CD4-positive, alpha-beta T cell (primary cell): ENCODE data around the gene TOMM6. TPM values are rescaled to one million over a fixed set of nuclear protein-coding genes. Genes with fewer than 3 reads are reported as not detected.

Experiments used
- ATAC-seq: fragments of 200-7000 bp; cut with Tn5 transposase; one replicate; pipeline ENCODE4 v1.10.0; 2022; ENCODE audit warnings: mild to moderate bottlenecking; ENCODE audit not compliant: poor library complexity
- CTCF ChIA-PET: fragments of 350-600 bp; sonication (Branson Sonifier 250); formaldehyde crosslinking; loops from one replicate; lab custom pipeline; 2021; ENCODE audit warnings: antibody characterized with exemption, inconsistent platforms; lab: Charles Lee
- POLR2A ChIA-PET: fragments of 350-600 bp; sonication (Branson Sonifier 250); formaldehyde crosslinking; loops from one replicate; lab custom pipeline; 2021; ENCODE audit warnings: antibody characterized with exemption, inconsistent platforms; lab: Charles Lee
- DNase-seq, 14 experiments: peaks; one replicate each; pipeline ENCODE4 v3.0.0-alpha.2; 2013 to 2020; ENCODE audit warnings: mixed read lengths in 2 of 14
- H3K27ac ChIP-seq, 2 donors: one replicate each; pipeline versions ENCODE4 v1.5.1 to v1.7.0; 2013; ENCODE audit warnings: low read length in 2 of 2, low read depth in 1 of 2, mild to moderate bottlenecking in 1 of 2
- H3K27me3 ChIP-seq, 2 experiments: 1 replicate in 1 of 2; 2 replicates in 1 of 2; pipeline versions ENCODE4 v1.6.1 to v1.7.0; 2013; ENCODE audit warnings: low read length in 2 of 2, control low read depth in 1 of 2, mild to moderate bottlenecking in 1 of 2, moderate library complexity in 1 of 2; ENCODE audit not compliant: insufficient read depth in 2 of 2, control insufficient read depth in 1 of 2
- H3K36me3 ChIP-seq: one replicate; pipeline ENCODE4 v1.6.1; 2013; ENCODE audit warnings: low read length, control low read depth; ENCODE audit not compliant: insufficient read depth
- H3K4me1 ChIP-seq: one replicate; pipeline ENCODE4 v1.6.1; 2013; ENCODE audit warnings: low read length, control low read depth; ENCODE audit not compliant: insufficient read depth
- H3K4me3 ChIP-seq: one replicate; pipeline ENCODE4 v1.5.1; 2013; ENCODE audit warnings: mild to moderate bottlenecking, low read length, moderate library complexity
- H3K9me3 ChIP-seq, 2 experiments: 1 replicate in 1 of 2; 2 replicates in 1 of 2; pipeline versions ENCODE4 v1.6.1 to v1.7.0; 2013; ENCODE audit warnings: low read length in 2 of 2, mild to moderate bottlenecking in 2 of 2, control low read depth in 1 of 2, moderate library complexity in 1 of 2; ENCODE audit not compliant: control insufficient read depth in 1 of 2, insufficient read depth in 1 of 2
- H3K27ac Mint-ChIP-seq: one replicate; pipeline ENCODE4 v1.8.0; 2020; ENCODE audit warnings: mixed read lengths
- H3K27me3 Mint-ChIP-seq: one replicate; pipeline ENCODE4 v1.8.0; 2021; ENCODE audit warnings: mixed read lengths
- H3K36me3 Mint-ChIP-seq: one replicate; pipeline ENCODE4 v1.8.0; 2021; ENCODE audit warnings: low read depth, mixed read lengths
- H3K4me1 Mint-ChIP-seq: one replicate; pipeline ENCODE4 v1.8.0; 2021; ENCODE audit warnings: low read depth, mixed read lengths
- H3K4me3 Mint-ChIP-seq: one replicate; pipeline ENCODE4 v1.8.0; 2020; ENCODE audit warnings: mild to moderate bottlenecking, mixed read lengths
- H3K9me3 Mint-ChIP-seq: one replicate; pipeline ENCODE4 v1.8.0; 2020; ENCODE audit warnings: mixed read lengths
- intact Hi-C, 2 experiments: fragments of 100-400 bp; cut with DNase I in 1 of 2; cut with micrococcal nuclease in 1 of 2; formaldehyde crosslinking; loops; one replicate each; pipeline versions ENCODE4 v1.15.1 to v1.9.0; 2023 to 2025; cut with DNase I, micrococcal nuclease
- total RNA-seq, 174 experiments: library from RNA in 2 of 174; stranded (reverse) in 2 of 174; gene quantifications; one replicate each; pipeline ENCODE4 v1.2.3 and lab custom pipeline; 2021 to 2026
- TF ChIP-seq, protein P1 (sequence below): fragments of 200-600 bp; IDR thresholded peaks from one replicate; pipeline ENCODE4 v1.8.0; 2022; ENCODE audit warnings: antibody characterized with exemption, mild to moderate bottlenecking

Gene TOMM6
- total RNA-seq, 2 experiments from 2014 or later = 78.8 to 83.2 TPM

DNA sequence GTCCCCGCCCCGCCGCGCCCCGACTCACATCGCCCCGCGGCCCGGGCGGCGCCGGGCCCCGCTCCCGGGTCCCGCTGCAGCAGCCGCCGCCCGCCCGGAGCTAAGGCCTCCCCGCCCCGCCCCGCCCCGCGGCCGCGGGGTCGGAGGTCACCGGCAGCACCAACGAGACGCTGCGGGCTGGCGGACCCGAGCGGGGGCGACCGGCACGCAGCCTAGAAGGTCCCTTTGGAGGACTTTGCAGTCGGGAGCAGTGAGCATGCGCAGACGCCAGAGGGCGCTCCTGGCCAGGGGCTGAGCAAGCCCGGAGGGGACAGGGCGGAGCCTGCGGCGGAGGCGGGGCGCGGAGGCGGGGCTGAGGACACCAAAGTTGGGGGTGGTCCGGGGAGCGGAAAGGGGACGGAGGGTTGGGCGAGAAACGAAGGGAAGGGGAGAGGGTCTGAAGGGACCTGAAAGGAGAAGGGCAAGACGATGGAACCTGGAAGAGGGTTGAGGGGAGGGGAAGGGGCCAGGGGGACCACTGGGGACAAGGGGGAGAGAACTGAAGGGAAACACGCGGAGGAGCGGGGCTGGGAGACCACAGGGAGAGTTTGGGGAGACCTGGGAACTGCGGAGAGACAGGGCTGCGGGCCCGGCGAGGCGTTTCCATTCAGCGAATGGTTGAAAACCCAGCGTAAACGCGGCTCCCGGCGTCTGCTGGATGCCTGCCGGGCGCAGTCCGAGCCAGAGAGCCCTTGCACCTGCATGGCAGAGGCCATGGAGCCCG lies 7.5 kb upstream of the TOMM6 start, which contains the start of gene FRS3:
FRS3 (minus strand) TSS at position 113 of the 763 bp plus-strand sequence. CDS start 2,913 bp downstream, outside the sequence.
- no peak within 1 kb of the TSS for H3K27ac ChIP-seq
- DNase-seq = peak; percentile 95 to 100 (median 99)
- TF ChIP-seq, protein P1, sequence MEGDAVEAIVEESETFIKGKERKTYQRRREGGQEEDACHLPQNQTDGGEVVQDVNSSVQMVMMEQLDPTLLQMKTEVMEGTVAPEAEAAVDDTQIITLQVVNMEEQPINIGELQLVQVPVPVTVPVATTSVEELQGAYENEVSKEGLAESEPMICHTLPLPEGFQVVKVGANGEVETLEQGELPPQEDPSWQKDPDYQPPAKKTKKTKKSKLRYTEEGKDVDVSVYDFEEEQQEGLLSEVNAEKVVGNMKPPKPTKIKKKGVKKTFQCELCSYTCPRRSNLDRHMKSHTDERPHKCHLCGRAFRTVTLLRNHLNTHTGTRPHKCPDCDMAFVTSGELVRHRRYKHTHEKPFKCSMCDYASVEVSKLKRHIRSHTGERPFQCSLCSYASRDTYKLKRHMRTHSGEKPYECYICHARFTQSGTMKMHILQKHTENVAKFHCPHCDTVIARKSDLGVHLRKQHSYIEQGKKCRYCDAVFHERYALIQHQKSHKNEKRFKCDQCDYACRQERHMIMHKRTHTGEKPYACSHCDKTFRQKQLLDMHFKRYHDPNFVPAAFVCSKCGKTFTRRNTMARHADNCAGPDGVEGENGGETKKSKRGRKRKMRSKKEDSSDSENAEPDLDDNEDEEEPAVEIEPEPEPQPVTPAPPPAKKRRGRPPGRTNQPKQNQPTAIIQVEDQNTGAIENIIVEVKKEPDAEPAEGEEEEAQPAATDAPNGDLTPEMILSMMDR = peak; percentile 75
- peaks cover 7 to 8% of the 10 kb centered on the region in 2 experiments for H3K27me3 ChIP-seq
- H3K4me1 ChIP-seq = peaks cover 24% of the 10 kb centered on the region
- H3K36me3 ChIP-seq = peaks cover 17% of the 10 kb centered on the region
- Mint-ChIP-seq H3K27ac (peak within 1 kb of the TSS; percentile 68), H3K27me3 (peaks cover 11% of the 10 kb centered on the region), H3K4me3 (peak within 1 kb of the TSS; percentile 99), H3K4me1 (peaks cover 25% of the 10 kb centered on the region), H3K36me3 (peaks cover 15% of the 10 kb centered on the region), H3K9me3 (no peaks in the 10 kb centered on the region)
- ATAC-seq = peak; percentile 97
- H3K9me3 ChIP-seq = peaks cover 0 to 3% of the 10 kb centered on the region in 2 experiments
- ChIA-PET CTCF (interaction anchor here (0.6 to 1.2 kb wide), 6 partner anchors 8 to 784 kb away, joined by 3 to 6 read pairs (median 3); partner anchors contain the start of genes BYSL, MED20 and UBR2), POLR2A (no interaction called here)
- intact Hi-C loops = loop anchor here (1.0 to 10.0 kb wide), 9 partner anchors 264 to 1907 kb away; partner anchors contain the start of genes MRPS18A (in 1 of the 2) and UBR2 (in 1 of the 2)
- H3K4me3 ChIP-seq = peak within 1 kb of the TSS; percentile 75

DNA sequence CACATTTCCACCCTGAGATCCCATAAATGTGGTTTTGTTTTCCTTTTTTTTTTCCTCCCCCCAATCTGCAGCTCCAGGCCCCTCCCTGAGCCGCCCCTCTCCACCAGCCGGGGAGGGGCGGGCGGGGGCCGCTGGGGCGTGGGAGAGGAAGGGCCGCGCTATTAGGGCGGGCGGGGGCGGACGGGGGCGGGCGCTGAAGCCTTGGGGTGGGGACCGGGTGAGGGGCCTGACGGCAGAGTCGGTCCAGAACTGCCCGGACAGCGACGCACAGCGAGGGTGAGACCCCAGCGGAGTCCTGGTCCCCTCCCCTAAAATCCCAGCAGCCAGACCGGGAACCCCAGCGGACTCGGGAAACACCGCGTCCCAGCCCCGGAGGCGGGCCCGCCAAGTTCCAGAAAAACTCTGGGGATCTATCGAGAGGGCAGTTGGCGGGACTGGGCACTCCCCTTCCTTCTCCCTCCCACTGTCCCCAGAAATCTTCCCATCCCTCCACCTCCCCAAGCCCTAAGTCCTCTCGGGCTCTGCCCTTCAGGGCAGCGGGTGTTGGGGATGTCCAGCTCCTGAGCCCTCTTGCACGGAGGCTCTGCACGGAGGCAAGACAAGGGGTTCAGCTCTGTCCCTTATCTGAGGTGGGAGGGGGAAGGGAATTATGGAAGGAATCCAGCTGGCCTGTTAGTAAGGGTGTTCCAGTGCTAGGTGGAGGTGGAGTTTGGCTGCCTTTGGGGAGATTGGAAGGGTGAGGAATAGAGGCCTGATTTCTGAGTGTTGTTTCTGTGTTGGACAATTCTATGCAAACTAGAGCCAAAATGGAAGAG lies 6.7 kb upstream of the TOMM6 start, which contains the start of gene PRICKLE4:
PRICKLE4 (plus strand) TSS at position 232 of the 815 bp plus-strand sequence. CDS start 2,692 bp downstream, outside the sequence.
- Histone ChIP-seq H3K36me3 (peaks cover 10% of the 10 kb centered on the region), H3K27ac (no peak within 1 kb of the TSS), H3K4me3 (peak within 1 kb of the TSS; percentile 75), H3K27me3 (peaks cover 7 to 8% of the 10 kb centered on the region in 2 experiments), H3K4me1 (peaks cover 28% of the 10 kb centered on the region), H3K9me3 (peaks cover 0 to 3% of the 10 kb centered on the region in 2 experiments)
- Mint-ChIP-seq H3K9me3 (no peaks in the 10 kb centered on the region), H3K4me1 (peaks cover 25% of the 10 kb centered on the region), H3K36me3 (peaks cover 7% of the 10 kb centered on the region), H3K27ac (peak within 1 kb of the TSS; percentile 68), H3K27me3 (peaks cover 11% of the 10 kb centered on the region), H3K4me3 (peak within 1 kb of the TSS; percentile 99)
- ATAC-seq = no peak
- DNase-seq = peak in 1 of 14 experiments; percentile 37
- TF ChIP-seq, protein P1 = no peak
- intact Hi-C loops = loop anchor here (1.0 to 10.0 kb wide), 7 partner anchors 264 to 1114 kb away; partner anchors contain the start of gene UBR2 (in 1 of the 2)
- CTCF ChIA-PET = interaction anchor here (1.2 to 2.5 kb wide), 3 partner anchors 141 to 264 kb away, joined by 3 to 8 read pairs (median 5); partner anchors contain the start of genes BYSL and MED20
- POLR2A ChIA-PET = interaction anchor here (1.1 kb wide), 1 partner anchor 270 kb away, joined by 3 read pairs; the partner anchor contains the start of gene TAF8

GRCh38 chr6:41781366-41781730 lies 6.1 kb upstream of the TOMM6 start:
- peaks cover 33% of the 10 kb centered on the region for H3K4me1 ChIP-seq
- POLR2A ChIA-PET = interaction anchor here (1.1 kb wide), 1 partner anchor 269 kb away, joined by 3 read pairs; the partner anchor contains the start of gene TAF8
- intact Hi-C loops = loop anchor here (2.0 to 10.0 kb wide), 3 partner anchors 385 to 1113 kb away; partner anchors contain the start of gene UBR2 (in 1 of the 2)

More at GRCh38 chr6:41781366-41781730, 6.1 kb upstream of the TOMM6 start:
- Histone ChIP-seq H3K27ac (no peak overlapping the region), H3K36me3 (peaks cover 10% of the 10 kb centered on the region), H3K9me3 (peaks cover 0 to 3% of the 10 kb centered on the region in 2 experiments), H3K4me3 (no peak overlapping the region), H3K27me3 (peaks cover 7 to 8% of the 10 kb centered on the region in 2 experiments)
- CTCF ChIA-PET = interaction anchor here (0.7 to 2.5 kb wide), 3 partner anchors 140 to 387 kb away, joined by 3 to 8 read pairs (median 5); partner anchors contain the start of genes BYSL and MED20
- Mint-ChIP-seq H3K4me3 (peak overlapping the region; percentile 82), H3K27ac (no peak overlapping the region), H3K4me1 (peaks cover 25% of the 10 kb centered on the region), H3K36me3 (peaks cover 5% of the 10 kb centered on the region), H3K27me3 (peaks cover 11% of the 10 kb centered on the region), H3K9me3 (no peaks in the 10 kb centered on the region)
- TF ChIP-seq, protein P1 = no peak
- DNase-seq (no peak), ATAC-seq (no peak)
